ENCODE data around the gene GCFC2. TPM values are rescaled to one million over a fixed set of nuclear protein-coding genes. Genes with fewer than 3 reads are reported as not detected.
A peak's percentile ranks its signal among the peaks of the same experiment; 100 is the strongest.
"Not testable (repeated sequence)": the region's sequence is repeated elsewhere in the genome, so short reads cannot be mapped to it uniquely, and the experiment has no call there.

The GCFC2 gene
- total RNA-seq, 1 donor from 2014 or later = 32.6 TPM

DNA sequence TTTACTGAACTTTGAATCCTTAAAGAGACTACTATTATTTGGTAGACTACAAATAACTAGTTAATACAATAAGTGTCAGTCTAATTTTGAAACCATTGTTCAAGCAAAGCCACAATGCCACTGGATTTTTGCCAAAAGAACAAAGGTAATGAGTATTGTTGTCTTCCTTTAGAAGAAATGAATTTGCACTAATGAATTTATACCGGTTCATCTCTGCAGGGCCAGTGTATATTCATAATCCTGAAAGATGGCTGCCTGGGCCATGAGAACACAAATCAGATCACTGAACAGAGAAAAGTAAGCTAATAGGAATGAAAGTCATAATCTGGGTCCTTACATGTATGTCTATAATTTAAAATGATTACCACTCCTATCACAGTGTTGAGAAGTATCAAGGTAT lies 31.2 kb downstream of the GCFC2 start:
- DNase-seq = no peak

DNA sequence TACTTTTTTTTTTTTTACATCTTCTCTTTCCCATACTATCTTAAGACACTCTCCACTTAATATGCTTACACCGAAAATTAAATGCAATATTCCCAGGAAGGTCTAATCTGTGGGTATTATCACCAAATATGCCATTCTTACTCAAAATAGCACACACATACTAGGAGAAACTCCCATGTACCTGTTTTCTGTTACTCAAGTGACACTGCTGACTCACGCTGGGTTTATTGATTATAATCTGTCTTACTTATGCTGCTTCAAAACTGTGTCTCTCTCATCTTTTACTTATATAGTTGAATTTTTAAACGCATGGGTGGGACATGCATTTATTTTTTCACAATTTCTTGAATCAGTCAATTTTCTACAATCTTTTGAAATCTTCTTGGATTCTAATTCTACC lies 34.3 kb downstream of the GCFC2 start:
- DNase-seq = no peak

GRCh38 chr2:75675908-75676307 lies 34.8 kb downstream of the GCFC2 start:
- DNase-seq = no peak

- DNase-seq = not testable (repeated sequence)
These were observed 35.3 kb downstream of the GCFC2 start for GRCh38 chr2:75675423-75675822.

GRCh38 chr2:75667884-75668283 lies 42.8 kb downstream of the GCFC2 start:
- no peak for DNase-seq

GRCh38 chr2:75666911-75667310 lies 43.8 kb downstream of the GCFC2 start:
- no peak for DNase-seq

GRCh38 chr2:75657798-75658197 lies 52.9 kb downstream of the GCFC2 start:
- DNase-seq = no peak

GRCh38 chr2:75656563-75656962 lies 54.2 kb downstream of the GCFC2 start:
- no peak for DNase-seq

- no peak for DNase-seq
These were observed 54.9 kb downstream of the GCFC2 start for GRCh38 chr2:75655861-75656260.

DNA sequence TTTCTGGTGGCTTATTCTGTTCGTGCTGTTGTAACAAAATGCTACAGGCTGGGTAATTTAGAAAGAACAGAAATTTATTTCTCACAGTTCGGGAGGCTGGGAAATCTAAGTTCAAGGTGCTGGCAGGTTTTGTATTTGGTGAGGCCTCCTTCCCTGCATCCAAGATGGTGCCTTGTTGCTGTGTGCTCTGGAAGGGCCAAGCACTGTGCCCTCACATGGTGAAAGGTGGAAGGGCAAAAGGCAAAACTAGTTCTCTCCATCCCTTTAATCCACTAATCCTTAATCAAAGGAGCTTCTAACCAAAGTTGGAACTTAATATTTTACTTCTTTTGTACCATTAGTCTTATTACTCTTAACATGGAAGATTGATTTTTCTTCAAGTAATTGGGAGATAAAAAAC lies 56.7 kb downstream of the GCFC2 start:
- DNase-seq = no peak

DNA sequence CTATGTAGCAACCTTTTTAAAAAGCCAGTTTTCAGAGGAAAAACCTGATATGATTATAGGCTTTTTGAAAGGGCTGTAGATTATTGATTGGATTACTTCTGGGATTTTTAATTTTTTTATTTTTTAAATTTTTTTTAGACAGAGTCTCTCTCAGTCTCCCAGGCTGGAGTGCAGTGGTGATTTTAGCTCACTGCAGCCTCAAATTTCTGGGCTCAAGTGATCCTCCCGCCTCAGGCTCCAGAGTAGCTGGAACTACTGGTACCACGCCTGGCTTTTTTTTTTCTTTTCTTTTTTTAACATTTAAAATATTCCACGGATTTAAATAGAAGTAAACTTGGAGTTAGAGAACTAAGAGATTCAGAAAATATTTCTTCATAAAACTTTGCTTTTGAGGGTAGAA lies 62.9 kb downstream of the GCFC2 start:
- DNase-seq = no peak

DNA sequence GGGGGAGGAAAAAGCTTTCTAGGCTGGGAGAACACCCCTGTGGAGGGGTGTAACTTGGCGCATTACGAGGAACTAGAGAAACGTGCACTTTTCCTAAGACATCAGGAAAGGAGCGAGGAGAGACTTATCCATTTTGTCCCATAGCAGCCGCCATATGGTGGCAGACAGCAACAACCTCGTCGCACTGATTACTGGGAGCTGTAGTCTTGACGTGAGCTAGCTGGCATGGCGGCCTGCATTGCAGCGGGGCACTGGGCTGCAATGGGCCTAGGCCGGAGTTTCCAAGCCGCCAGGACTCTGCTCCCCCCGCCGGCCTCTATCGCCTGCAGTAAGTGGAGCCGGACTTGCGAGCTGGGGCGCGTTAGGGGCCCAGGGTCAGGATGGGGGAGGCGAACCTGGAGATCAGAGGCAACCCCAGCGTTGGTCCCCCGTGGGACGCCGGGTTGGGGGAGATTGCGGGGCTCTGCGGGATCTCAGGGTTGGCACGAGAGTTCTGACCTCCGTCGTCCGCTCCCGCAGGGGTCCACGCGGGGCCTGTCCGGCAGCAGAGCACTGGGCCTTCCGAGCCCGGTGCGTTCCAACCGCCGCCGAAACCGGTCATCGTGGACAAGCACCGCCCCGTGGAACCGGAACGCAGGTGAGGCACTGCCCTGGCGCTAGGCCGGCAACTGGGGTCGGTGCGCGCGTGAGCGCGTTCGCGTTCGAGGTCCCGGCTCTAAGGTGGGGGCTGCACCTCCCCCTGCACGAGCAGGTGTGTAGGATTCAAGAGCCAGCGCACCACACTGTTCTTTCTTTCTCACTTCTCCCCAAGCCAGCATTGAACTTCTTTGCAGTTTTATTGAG lies 63.9 kb downstream of the GCFC2 start, which contains the start of gene MRPL19:
Gene MRPL19 (plus strand): TSS at position 201 of the 843 bp plus-strand sequence. CDS start 25 bp downstream, at position 226.
- DNase-seq = peak; percentile 86

DNA sequence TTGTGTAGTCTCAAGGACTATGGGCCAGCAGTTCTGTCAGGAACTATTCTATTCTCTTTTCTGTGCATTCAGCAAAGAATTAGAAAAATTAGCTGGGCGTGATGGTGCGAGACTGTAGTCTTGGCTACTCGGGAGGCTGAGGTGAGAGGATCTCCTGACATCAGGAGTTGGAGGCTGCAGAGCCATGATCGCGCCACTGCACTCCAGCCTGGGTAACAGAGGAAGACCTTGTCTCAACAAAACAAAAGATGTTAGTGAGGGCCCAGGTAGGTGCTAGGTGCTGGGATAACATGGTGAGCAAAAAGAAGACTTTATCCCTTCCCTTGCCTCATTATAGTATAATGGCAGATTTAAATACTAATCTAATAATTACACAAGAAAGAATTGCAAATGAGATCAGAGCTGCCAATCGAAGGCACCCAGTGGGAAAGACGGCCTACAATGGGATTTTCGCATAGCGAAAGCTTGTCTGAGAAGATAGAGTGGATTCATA lies 64.6 kb downstream of the GCFC2 start:
- DNase-seq = no peak

- DNase-seq = no peak
These were observed 65.1 kb downstream of the GCFC2 start for GRCh38 chr2:75645643-75646042.

DNA sequence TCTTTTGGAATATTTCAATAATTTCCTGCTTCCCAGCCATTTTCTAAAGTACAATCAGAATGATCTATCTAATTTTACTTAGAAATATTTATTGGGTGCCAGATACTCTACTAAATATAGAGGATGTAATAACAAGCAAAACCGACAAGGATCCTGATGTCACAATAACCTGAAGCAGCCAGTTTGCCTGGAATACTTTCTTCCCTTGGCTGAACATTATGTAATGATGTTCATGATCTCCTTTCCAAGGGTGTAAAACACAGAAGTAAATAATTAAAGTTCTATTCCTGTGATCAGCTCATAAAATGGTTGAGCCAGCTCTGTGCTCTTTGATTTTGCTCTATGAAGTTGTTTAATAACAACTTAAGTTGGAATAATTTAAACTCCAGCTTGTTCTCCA lies 66.7 kb downstream of the GCFC2 start:
- no peak for DNase-seq

DNA sequence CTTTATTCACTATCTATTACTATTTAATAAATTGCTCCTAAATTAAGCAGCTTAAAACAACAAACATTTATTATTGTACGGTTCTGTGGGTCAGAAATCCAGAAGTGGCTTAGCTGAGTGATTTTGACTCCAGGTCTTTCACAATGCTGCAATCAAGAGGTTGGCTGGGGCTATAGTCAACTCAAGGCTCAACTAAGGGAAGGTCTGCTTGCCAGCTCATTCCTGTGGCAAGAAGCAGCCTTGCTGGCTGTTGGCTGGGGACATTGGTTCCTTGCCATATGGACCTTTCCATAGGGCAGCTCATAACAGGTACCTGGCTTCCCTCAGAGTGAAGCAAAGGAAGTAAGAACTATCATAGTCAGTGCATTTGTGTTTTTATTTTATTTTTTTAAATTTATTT lies 69.1 kb downstream of the GCFC2 start:
- no peak for DNase-seq

DNA sequence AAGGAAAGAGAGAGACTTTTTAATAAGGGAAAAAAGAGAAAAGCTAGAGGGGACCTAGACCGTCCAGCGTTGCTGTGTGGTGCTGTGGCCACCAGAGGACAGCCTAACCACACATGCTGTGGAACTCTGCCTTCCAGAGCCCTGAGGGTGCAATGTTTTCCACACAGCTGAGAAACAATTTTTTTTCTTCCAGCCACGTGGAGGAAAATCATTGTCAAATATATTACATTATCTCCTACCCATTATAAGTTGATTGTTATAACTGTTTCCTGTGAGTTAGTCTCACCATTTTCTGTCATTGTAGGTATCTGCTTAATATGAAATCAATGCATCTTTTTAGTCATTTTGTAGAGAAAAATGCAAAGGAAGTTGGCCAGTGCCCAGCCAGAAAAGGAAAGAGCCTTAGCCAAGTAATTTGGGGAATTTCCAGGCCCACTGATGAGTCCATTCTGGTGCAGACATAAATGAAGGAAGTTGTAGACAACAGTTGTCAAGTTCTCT lies 70.0 kb downstream of the GCFC2 start:
- peak; percentile 15 for DNase-seq

DNA sequence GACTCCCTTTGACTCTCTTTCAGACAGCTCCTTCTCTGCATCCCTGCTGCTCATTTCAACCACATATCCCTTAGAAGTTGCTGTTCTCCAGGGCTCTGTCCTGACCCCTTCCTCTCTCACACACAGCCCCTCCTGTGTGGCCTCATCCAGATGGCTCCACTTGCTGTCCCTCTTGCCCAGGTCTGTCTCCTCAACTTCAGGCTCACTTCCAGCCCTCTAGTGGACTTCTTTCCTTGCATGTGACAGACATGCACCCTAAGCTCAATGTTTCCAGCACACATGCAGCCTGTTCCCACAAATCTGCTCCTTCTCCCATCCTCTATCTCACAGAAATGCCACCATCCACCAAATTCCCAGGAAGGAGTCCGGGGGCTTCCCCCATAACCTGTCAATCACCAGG lies 73.1 kb downstream of the GCFC2 start:
- no peak for DNase-seq

DNA sequence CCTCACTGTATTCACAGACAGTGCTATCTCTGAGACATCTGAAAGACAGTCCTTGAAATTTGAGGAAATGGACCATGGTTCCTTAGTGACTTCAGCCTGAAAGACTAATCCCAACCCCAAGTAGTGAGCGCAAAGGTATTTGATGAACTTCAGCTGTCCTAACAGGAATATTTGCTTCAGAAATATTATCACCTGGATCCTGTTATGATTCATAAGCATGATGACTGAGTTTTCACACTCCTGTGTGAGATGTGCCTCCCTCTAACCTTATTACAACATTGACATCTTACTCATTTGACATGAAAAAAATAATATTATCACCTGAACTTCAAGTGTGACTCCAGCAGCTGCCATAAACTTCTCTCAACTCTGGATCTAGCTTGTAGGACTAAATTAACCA lies 75.8 kb downstream of the GCFC2 start:
- DNase-seq = no peak

DNA sequence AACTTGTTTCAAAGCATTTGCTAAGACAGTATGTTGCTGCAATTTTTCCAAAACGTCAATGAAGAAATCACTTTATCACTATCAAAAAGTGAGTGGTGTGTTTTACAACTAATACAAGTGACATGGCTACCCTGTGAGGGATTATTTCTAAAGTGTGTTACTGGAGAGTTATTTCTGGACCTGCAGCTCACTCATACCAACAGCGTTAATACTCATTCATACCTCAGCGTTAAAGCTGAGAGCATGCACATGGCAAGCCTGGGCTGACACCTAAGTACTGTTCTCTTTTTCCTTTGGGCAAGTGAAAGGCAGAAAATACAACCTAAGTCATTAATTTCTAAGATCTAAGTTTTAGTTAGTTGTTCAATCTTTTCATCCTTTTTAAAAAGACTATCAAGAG lies 77.1 kb downstream of the GCFC2 start:
- DNase-seq = no peak

DNA sequence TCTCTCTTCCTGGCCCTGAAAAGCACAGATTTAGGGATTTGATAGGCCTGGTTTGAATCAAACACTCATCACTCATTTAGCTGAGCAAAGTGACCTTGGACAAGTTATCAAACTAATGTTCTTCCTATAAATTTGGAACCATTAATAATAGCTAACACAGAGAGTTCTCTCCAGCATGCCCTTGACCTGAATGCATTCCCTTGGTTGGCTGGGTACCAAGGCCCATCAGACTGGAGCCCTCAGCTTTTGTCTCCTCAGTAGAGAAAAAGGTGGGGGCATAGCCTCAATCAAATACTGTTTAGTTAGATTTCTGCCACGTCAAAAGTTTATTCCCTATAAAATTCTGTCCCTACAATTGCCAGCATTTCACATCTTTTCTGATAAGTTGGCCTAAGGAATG lies 77.9 kb downstream of the GCFC2 start:
- DNase-seq = no peak

- no peak for DNase-seq
These were observed 78.5 kb downstream of the GCFC2 start for GRCh38 chr2:75632091-75632701.

DNA sequence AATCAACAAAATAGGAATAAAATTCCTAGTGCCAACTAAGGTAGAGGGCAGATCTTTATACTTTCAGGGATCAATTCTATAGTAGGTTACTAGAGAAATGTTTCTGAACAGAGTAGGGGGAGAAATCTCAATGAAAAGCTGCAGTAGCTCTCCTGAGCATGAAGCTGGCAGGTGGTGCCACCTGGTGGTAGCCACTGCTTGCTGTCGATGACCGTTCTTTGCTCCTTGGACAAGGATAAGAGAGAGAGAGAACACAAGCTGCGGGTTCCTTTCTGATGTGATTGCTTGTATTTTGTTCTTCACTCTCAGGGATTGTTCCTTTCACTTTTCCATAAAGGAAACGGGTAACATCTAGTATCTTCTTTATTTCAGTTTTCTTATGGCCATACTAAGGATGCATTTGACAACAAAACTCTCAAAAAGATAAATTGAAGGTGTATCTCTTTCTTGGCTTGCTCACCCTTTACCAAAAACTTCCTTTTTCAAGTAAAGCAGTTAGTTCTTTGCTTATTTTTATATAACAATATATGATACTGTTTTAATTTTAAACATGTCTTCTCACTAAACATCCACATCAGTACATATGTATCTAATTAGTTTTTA lies 82.7 kb downstream of the GCFC2 start:
- peak; percentile 25 for DNase-seq
